Measurements from ENCODE around the gene ING5.
"Not testable (repeated sequence)": the region's sequence is repeated elsewhere in the genome, so short reads cannot be mapped to it uniquely, and the experiment has no call there.

ING5 gene

DNA sequence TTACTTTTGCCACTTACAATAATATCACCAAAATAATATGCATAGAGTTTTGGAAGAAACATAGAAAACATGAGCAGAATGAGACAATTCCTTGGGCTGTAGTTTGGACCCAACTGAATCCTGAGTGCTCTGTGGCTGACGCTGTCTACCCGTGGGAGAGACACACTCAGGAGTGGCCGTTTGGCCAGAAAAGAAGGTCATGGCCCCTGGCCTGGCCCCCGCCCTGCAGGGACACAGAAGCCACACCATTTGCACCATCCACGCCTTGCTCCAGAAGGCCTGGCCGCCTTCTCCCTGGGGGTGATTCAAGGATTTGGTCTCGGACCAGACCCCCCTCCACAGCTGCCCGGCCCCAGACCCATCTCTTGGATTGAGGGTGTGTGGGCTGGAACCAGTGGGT, 26.2 kb downstream of the ING5 start:
- TF ChIP-seq GLIS3 (CRISPR knock-in tag; IDR thresholded peaks at IDR 0.05) = no peak
- no peak for TF ChIP-seq TOX (CRISPR knock-in tag; IDR thresholded peaks at IDR 0.05; ENCODE audit: borderline replicate concordance)
- TF ChIP-seq ZNF565 (CRISPR knock-in tag; conservative IDR thresholded peaks at IDR 0.05; ENCODE audit: low read depth) = no peak
- no peak for TF ChIP-seq TCF4 (CRISPR knock-in tag; IDR thresholded peaks at IDR 0.05; ENCODE audit: borderline replicate concordance)
- no peak for TF ChIP-seq ISL1 (CRISPR knock-in tag; IDR thresholded peaks at IDR 0.05)
- no peak for TF ChIP-seq ARNTL (CRISPR knock-in tag; IDR thresholded peaks at IDR 0.05; ENCODE audit: borderline replicate concordance, low read depth)
- TF ChIP-seq SNAI2 (CRISPR knock-in tag; IDR thresholded peaks at IDR 0.05) = no peak
- TF ChIP-seq ZFP30 (CRISPR knock-in tag; IDR thresholded peaks at IDR 0.05) = no peak
- TF ChIP-seq CSDC2 (CRISPR knock-in tag; IDR thresholded peaks at IDR 0.05) = no peak
- no peak for TF ChIP-seq ZFP3 (CRISPR knock-in tag; IDR thresholded peaks at IDR 0.05)
- no peak for TF ChIP-seq ZC3H10 (CRISPR knock-in tag; IDR thresholded peaks at IDR 0.05)
- TF ChIP-seq RARB (CRISPR knock-in tag; IDR thresholded peaks at IDR 0.05) = no peak
- TF ChIP-seq, protein P1, sequence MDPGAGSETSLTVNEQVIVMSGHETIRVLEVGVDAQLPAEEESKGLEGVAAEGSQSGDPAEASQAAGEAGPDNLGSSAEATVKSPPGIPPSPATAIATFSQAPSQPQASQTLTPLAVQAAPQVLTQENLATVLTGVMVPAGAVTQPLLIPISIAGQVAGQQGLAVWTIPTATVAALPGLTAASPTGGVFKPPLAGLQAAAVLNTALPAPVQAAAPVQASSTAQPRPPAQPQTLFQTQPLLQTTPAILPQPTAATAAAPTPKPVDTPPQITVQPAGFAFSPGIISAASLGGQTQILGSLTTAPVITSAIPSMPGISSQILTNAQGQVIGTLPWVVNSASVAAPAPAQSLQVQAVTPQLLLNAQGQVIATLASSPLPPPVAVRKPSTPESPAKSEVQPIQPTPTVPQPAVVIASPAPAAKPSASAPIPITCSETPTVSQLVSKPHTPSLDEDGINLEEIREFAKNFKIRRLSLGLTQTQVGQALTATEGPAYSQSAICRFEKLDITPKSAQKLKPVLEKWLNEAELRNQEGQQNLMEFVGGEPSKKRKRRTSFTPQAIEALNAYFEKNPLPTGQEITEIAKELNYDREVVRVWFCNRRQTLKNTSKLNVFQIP (CRISPR knock-in tag; IDR thresholded peaks at IDR 0.05; ENCODE audit: borderline replicate concordance, low read depth) = no peak
- TF ChIP-seq ZNF8 (CRISPR knock-in tag; IDR thresholded peaks at IDR 0.05) = no peak
- TF ChIP-seq CREB5 (CRISPR knock-in tag; IDR thresholded peaks at IDR 0.05; ENCODE audit: low read depth) = no peak
- TF ChIP-seq, protein P2, sequence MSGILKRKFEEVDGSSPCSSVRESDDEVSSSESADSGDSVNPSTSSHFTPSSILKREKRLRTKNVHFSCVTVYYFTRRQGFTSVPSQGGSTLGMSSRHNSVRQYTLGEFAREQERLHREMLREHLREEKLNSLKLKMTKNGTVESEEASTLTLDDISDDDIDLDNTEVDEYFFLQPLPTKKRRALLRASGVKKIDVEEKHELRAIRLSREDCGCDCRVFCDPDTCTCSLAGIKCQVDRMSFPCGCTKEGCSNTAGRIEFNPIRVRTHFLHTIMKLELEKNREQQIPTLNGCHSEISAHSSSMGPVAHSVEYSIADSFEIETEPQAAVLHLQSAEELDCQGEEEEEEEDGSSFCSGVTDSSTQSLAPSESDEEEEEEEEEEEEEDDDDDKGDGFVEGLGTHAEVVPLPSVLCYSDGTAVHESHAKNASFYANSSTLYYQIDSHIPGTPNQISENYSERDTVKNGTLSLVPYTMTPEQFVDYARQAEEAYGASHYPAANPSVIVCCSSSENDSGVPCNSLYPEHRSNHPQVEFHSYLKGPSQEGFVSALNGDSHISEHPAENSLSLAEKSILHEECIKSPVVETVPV (CRISPR knock-in tag; IDR thresholded peaks at IDR 0.05) = no peak
- no peak for ATAC-seq

- TF ChIP-seq BACH2 (CRISPR knock-in tag; IDR thresholded peaks at IDR 0.05; ENCODE audit: borderline replicate concordance) (no peak), OSR1 (CRISPR knock-in tag; IDR thresholded peaks at IDR 0.05) (no peak), ZC3H10 (CRISPR knock-in tag; IDR thresholded peaks at IDR 0.05) (no peak)
- ATAC-seq = no peak
Measured at GRCh38 chr2:241728627-241729026, 26.8 kb downstream of the ING5 start.

DNA sequence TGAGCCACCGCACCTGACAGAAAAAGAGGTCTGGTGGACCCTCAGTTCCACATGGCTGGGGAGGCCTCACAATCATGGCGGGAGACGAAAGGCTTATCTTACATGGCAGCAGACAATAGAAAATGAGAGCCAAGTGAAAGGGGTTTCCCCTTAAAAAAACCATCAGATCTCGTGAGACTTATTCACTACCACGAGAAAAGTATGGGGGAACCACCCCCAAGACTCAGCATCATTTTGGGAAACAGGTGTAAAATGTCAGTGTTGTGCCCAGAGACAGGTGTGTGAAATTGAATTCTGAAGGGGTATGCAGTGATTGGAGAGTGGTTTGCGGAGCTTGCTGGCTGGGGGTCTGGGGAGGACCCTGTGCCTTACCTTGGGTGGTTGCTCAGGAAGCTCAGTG, 28.0 kb downstream of the ING5 start:
- no peak for ATAC-seq

GRCh38 chr2:241730671-241731293, 28.9 kb downstream of the ING5 start:
- no peak for ATAC-seq
- TF ChIP-seq, protein P3, sequence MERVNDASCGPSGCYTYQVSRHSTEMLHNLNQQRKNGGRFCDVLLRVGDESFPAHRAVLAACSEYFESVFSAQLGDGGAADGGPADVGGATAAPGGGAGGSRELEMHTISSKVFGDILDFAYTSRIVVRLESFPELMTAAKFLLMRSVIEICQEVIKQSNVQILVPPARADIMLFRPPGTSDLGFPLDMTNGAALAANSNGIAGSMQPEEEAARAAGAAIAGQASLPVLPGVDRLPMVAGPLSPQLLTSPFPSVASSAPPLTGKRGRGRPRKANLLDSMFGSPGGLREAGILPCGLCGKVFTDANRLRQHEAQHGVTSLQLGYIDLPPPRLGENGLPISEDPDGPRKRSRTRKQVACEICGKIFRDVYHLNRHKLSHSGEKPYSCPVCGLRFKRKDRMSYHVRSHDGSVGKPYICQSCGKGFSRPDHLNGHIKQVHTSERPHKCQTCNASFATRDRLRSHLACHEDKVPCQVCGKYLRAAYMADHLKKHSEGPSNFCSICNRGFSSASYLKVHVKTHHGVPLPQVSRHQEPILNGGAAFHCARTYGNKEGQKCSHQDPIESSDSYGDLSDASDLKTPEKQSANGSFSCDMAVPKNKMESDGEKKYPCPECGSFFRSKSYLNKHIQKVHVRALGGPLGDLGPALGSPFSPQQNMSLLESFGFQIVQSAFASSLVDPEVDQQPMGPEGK (CRISPR knock-in tag; IDR thresholded peaks at IDR 0.05; ENCODE audit: borderline replicate concordance) = no peak
- no peak for TF ChIP-seq OSR1 (CRISPR knock-in tag; IDR thresholded peaks at IDR 0.05)

More for the DNA sequence above, 28.0 kb downstream of the ING5 start:
- TF ChIP-seq TCF4 (CRISPR knock-in tag; IDR thresholded peaks at IDR 0.05; ENCODE audit: borderline replicate concordance) (no peak), ZFP30 (CRISPR knock-in tag; IDR thresholded peaks at IDR 0.05) (no peak)
- TF ChIP-seq, protein P2 (CRISPR knock-in tag; IDR thresholded peaks at IDR 0.05) = no peak

DNA sequence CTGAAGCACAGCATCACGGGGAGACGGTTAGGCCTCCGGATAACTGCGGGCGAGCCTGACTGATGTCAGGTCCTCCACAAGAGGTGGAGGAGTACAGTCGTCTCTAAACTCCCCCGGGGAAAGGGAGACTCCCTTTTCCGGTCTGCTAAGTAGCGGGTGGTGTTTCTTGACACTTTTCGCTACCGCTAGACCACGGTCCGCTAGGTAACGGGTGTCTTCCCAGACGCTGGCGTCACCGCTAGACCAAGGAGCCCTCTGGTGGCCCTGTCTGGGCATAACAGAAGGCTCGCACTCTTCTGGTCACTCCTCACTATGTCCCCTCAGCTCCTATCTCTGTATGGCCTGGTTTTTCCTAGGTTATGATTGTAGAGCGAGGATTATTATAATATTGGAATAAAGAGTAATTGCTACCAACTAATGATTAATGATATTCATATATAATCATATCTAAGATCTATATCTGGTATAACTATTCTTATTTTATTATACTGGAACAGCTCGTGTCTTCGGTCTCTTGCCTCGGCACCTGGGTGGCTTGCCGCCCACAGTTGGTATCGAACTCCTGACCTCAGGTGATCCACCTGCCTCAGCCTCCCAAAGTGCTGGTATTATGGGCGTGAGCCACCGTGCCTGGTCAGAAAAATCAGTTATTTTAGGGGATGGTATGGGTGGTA, 30.8 kb downstream of the ING5 start:
- ATAC-seq = not testable (repeated sequence)

Measured in SK-N-SH treated with all-trans-retinoic acid at 6 μM for 48 hours (cell line).